Activated CD4-positive, alpha-beta T cell treated with anti-CD3 and anti-CD28 coated beads, Interleukin-2, amount 10 ng/mL, durations not matched to agents 7 days and 5 days (primary cell): ENCODE measurements around the gene PHYHIPL. TPM values are rescaled to one million over a fixed set of nuclear protein-coding genes. Genes with fewer than 3 reads are reported as not detected.

ENCODE experiments used
- CTCF ChIA-PET: fragments of 350-600 bp; sonication (Branson Sonifier 250); formaldehyde crosslinking; loops from one replicate; lab custom pipeline; 2021; ENCODE audit warnings: antibody characterized with exemption; lab: Charles Lee
- POLR2A ChIA-PET: fragments of 350-600 bp; sonication (Branson Sonifier 250); formaldehyde crosslinking; loops from one replicate; lab custom pipeline; 2021; ENCODE audit warnings: antibody characterized with exemption; lab: Charles Lee
- DNase-seq: peaks from one replicate; pipeline ENCODE4 v3.0.0-alpha.2; 2020
- H3K27ac Mint-ChIP-seq: one replicate; pipeline ENCODE4 v1.8.0; 2021; ENCODE audit warnings: mild to moderate bottlenecking, moderate library complexity, mixed read lengths
- H3K27me3 Mint-ChIP-seq: one replicate; pipeline ENCODE4 v1.8.0; 2021; ENCODE audit warnings: mixed read lengths
- H3K36me3 Mint-ChIP-seq: one replicate; pipeline ENCODE4 v1.8.0; 2021; ENCODE audit warnings: low read depth, mixed read lengths
- H3K4me1 Mint-ChIP-seq: one replicate; pipeline ENCODE4 v1.8.0; 2021; ENCODE audit warnings: mixed read lengths
- H3K4me3 Mint-ChIP-seq: one replicate; pipeline ENCODE4 v1.8.0; 2021; ENCODE audit warnings: mild to moderate bottlenecking, moderate library complexity, mixed read lengths
- H3K9me3 Mint-ChIP-seq: one replicate; pipeline ENCODE4 v1.8.0; 2021; ENCODE audit warnings: mixed read lengths
- total RNA-seq, 2 experiments: library from RNA; stranded (reverse); gene quantifications; one replicate each; pipeline ENCODE4 v1.2.3, GENCODE V29; 2021

The PHYHIPL gene
- total RNA-seq, 2 experiments from 2014 or later = not detected

DNA sequence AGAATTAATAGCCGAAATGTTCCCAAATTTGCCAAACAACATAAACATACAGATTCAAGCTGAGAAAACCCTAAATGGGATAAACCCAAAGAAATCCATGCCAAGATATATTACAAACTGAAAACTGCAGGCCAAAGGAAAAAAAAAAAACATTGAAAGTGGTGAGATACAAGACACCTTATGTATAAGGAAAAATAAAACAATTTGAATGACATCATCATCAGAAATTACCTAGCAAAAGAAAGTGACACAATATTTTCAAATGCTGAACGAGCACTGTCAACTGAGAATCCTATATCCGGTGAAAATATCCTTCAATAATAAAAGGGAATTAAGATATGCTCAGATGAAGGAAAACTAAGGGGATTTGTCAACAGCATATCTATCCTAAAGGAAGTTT lies 66.5 kb downstream of the PHYHIPL start:
- DNase-seq = no peak
- no peaks in the 10 kb centered on the region for H3K9me3 Mint-ChIP-seq
- no peaks in the 10 kb centered on the region for H3K27me3 Mint-ChIP-seq
- POLR2A ChIA-PET = no interaction called here
- H3K27ac Mint-ChIP-seq = no peak overlapping the region
- no peak overlapping the region for H3K4me3 Mint-ChIP-seq
- H3K36me3 Mint-ChIP-seq = no peaks in the 10 kb centered on the region
- CTCF ChIA-PET = interaction anchor here (0.6 kb wide), 1 partner anchor 1662 kb away, joined by 5 read pairs; no protein-coding TSS in a partner anchor
- H3K4me1 Mint-ChIP-seq = no peaks in the 10 kb centered on the region

DNA sequence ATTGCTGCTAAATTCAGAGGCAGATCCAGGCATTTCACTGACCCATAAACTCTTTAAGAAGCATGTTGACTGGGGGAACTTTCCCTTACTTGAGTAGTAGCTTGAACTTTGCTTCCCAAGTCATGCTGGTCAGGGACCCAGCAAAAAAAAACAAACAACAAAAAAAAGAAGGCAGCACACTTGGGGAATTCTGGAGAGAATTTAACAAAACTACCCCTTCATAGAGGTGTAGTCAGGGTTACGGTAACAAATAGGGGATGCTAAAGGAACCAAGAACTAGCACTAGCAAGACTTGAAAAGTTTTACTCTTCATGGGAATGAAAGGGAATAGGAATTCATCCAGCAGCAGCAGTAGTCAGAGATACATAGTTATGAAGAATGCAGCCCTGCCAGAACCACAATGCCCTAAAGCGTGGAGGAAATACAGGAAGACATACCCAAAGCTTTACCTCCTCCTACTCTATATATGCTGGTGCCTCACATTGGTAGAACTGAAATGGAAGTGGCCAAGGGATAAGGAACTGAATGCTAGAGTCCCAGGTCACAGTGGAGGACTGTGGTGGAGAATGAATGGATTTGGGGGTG lies 67.3 kb downstream of the PHYHIPL start:
- ChIA-PET POLR2A (no interaction called here), CTCF (interaction anchor here (0.6 kb wide), 1 partner anchor 1661 kb away, joined by 5 read pairs; no protein-coding TSS in a partner anchor)
- no peaks in the 10 kb centered on the region for H3K9me3 Mint-ChIP-seq
- no peak overlapping the region for H3K4me3 Mint-ChIP-seq
- no peaks in the 10 kb centered on the region for H3K36me3 Mint-ChIP-seq
- H3K27me3 Mint-ChIP-seq = no peaks in the 10 kb centered on the region
- no peak overlapping the region for H3K27ac Mint-ChIP-seq
- H3K4me1 Mint-ChIP-seq = no peaks in the 10 kb centered on the region
- DNase-seq = no peak

DNA sequence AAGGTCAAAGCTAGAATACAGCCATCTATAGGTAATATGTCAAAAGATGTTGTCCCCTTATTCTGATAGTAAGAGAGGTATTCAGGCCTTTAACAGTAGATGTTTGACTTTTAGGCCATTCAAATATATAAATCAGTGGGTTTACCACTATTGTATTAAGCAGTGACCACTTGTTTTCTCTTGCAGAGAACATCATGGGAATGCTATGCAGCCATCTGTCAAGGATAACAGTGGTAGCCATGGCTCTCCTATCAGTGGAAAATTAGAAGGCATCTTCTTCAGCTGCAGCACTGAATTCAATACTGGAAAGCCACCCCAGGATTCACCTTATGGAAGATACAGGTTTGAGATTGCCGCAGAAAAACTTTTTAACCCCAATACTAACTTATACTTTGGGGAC lies 68.4 kb downstream of the PHYHIPL start:
- H3K27ac Mint-ChIP-seq = no peak overlapping the region
- ChIA-PET POLR2A (no interaction called here), CTCF (no interaction called here)
- no peaks in the 10 kb centered on the region for H3K36me3 Mint-ChIP-seq
- H3K9me3 Mint-ChIP-seq = no peaks in the 10 kb centered on the region
- no peaks in the 10 kb centered on the region for H3K4me1 Mint-ChIP-seq
- H3K4me3 Mint-ChIP-seq = no peak overlapping the region
- H3K27me3 Mint-ChIP-seq = no peaks in the 10 kb centered on the region
- no peak for DNase-seq

DNA sequence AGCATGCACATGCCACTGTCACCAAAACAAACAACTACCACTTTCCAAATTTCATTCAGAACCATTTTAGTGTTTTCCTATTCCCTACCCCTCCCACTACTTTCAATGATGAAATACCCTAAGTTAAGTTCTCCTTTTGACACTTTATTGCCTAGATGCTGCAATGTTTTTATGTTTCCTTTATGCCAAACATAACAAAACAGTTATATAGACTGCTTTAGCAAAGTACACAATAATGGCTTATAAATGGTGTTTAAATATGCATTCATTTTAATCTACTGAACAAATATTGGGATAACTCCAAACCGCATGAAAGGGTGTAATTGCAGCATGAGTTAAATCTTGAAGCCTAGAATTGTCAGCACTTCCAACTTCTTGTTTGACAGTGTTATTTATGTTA lies 69.2 kb downstream of the PHYHIPL start:
- DNase-seq = no peak
- H3K4me1 Mint-ChIP-seq = no peaks in the 10 kb centered on the region
- no peak overlapping the region for H3K27ac Mint-ChIP-seq

DNA sequence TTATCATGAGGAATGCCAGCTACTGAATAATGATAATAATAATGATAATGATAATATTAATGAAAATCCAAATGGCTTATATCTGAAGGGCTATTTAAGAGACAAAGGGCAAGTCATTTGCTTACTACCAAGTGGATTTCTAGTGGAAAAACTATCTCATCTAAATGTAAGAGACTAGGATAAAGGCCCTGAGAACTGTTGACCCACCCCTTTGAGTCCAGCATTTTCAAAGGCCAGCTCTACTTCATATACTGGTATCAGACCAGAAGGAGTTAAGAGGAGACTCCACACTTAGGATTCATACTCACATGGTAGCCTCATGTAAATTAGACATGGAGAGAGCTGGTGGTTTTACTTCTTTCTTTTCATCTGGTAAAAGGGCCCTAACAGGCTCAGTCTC lies 76.0 kb downstream of the PHYHIPL start:
- Mint-ChIP-seq H3K9me3 (no peaks in the 10 kb centered on the region), H3K36me3 (no peaks in the 10 kb centered on the region), H3K27ac (no peak overlapping the region), H3K27me3 (no peaks in the 10 kb centered on the region), H3K4me1 (no peaks in the 10 kb centered on the region), H3K4me3 (no peak overlapping the region)
- no peak for DNase-seq
- CTCF ChIA-PET = no interaction called here
- POLR2A ChIA-PET = no interaction called here

More for the DNA sequence above, 69.2 kb downstream of the PHYHIPL start:
- Mint-ChIP-seq H3K27me3 (no peaks in the 10 kb centered on the region), H3K36me3 (no peaks in the 10 kb centered on the region), H3K4me3 (no peak overlapping the region), H3K9me3 (no peaks in the 10 kb centered on the region)
- CTCF ChIA-PET = no interaction called here
- POLR2A ChIA-PET = no interaction called here

DNA sequence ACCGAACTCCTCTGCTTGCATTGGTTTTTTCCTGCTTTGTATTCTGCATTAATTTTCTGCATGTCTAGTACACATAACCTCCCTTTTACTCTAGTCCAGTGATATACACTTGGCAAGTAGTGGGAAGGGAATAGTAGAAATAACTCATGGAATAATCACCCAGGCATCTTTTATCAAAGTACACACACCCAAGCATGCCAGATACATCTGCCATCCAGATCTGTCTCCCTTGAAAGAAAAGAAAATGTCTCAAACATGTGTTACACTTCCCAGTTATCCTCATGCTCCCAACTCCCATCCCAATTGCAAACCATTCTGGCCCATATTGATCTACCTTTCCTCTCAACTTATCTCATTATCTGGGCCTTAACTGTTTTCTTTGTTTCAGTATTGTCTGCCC lies 79.0 kb downstream of the PHYHIPL start:
- H3K36me3 Mint-ChIP-seq = no peaks in the 10 kb centered on the region
- POLR2A ChIA-PET = no interaction called here
- H3K27ac Mint-ChIP-seq = no peak overlapping the region
- H3K4me1 Mint-ChIP-seq = no peaks in the 10 kb centered on the region
- no peaks in the 10 kb centered on the region for H3K9me3 Mint-ChIP-seq
- no peak for DNase-seq
- H3K4me3 Mint-ChIP-seq = no peak overlapping the region
- CTCF ChIA-PET = no interaction called here
- H3K27me3 Mint-ChIP-seq = no peaks in the 10 kb centered on the region

DNA sequence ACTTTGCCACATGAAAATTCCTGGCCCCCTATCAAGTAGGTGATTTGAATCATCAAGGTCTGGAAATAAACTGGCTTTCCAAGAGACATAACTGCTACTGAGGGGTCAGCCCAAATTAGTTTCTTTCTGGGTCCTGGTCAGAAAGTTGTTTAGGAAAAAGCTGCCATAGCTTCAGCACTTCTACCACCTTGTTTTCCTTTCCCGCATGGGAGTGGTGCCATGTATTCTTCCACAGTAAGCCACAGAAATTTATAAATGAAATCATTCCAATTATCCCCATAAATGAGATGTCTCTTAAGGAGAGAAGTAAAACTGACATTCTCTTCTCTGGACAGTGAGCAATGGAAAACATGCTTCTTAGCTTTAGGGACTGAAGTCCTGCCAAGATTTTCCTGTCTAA lies 80.8 kb downstream of the PHYHIPL start:
- H3K27ac Mint-ChIP-seq = no peak overlapping the region
- no peaks in the 10 kb centered on the region for H3K27me3 Mint-ChIP-seq
- CTCF ChIA-PET = interaction anchor here (1.0 kb wide), 1 partner anchor 38 kb away, joined by 3 read pairs; no protein-coding TSS in a partner anchor
- DNase-seq = no peak
- H3K4me1 Mint-ChIP-seq = no peaks in the 10 kb centered on the region
- H3K9me3 Mint-ChIP-seq = no peaks in the 10 kb centered on the region
- no peak overlapping the region for H3K4me3 Mint-ChIP-seq
- POLR2A ChIA-PET = no interaction called here
- no peaks in the 10 kb centered on the region for H3K36me3 Mint-ChIP-seq

DNA sequence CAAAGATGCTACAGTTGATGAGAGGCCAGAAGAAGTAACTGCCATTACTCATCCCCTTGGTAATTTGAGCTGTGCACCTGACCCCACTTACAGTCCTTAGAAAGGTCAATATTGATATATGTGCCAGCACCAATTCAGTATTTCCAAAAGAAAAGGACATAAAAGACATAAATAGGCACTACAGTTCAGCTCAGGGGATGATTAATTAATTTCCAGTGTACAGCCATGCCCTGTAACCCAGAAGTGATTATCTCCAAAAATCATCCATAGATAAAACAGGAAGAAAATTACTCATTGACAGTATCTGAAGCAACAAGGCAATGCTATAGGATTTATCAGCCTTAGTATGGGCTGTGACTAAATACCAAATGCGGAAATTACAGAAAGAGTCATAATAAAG lies 82.4 kb downstream of the PHYHIPL start:
- Mint-ChIP-seq H3K27me3 (no peaks in the 10 kb centered on the region), H3K36me3 (no peaks in the 10 kb centered on the region), H3K9me3 (no peaks in the 10 kb centered on the region), H3K4me1 (no peaks in the 10 kb centered on the region), H3K4me3 (no peak overlapping the region), H3K27ac (no peak overlapping the region)
- ChIA-PET CTCF (no interaction called here), POLR2A (no interaction called here)
- DNase-seq = no peak

DNA sequence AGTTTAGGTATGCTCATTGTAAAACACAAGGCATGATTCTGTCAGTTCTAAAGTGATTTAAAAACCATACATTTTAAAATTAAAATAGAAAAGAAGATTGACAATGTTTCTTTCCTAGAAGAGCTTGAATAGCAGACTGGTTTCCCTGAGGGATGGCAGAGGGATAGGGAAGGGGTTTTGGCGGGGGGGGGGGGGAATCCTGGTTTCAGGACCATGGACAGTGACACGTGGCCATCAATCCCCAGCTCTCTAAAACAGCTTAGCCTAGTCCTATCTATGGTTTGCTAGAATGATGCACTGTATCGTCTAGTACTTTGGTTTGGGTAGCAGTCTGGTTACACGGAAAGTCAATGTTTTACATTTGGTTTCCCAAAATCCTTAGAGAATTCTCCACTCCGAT lies 88.7 kb downstream of the PHYHIPL start:
- Mint-ChIP-seq H3K9me3 (no peaks in the 10 kb centered on the region), H3K27ac (no peak overlapping the region), H3K4me3 (no peak overlapping the region), H3K36me3 (no peaks in the 10 kb centered on the region), H3K4me1 (no peaks in the 10 kb centered on the region), H3K27me3 (no peaks in the 10 kb centered on the region)
- CTCF ChIA-PET = no interaction called here
- no peak for DNase-seq
- POLR2A ChIA-PET = no interaction called here

DNA sequence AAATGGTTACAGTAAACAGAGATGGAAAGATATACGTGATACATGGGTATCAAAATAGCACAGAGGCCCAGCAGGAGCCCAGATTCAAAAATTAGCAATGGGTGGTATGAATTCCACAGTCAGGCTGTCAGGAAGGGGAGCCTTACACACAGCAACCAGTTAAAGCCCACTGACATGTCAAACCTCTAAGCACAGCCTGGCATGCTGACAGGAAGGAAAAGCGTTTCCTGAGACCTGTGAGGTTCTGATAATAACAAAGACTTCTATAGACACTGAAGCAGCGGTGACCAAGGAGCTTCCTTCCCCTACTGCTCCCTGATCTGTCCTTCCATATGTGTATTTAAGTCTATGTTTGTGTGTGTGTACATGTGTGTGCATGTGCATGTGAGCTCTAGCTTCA lies 89.9 kb downstream of the PHYHIPL start:
- Mint-ChIP-seq H3K27ac (no peak overlapping the region), H3K27me3 (no peaks in the 10 kb centered on the region), H3K36me3 (no peaks in the 10 kb centered on the region), H3K4me1 (no peaks in the 10 kb centered on the region), H3K4me3 (no peak overlapping the region), H3K9me3 (no peaks in the 10 kb centered on the region)
- no peak for DNase-seq
- ChIA-PET CTCF (no interaction called here), POLR2A (no interaction called here)

DNA sequence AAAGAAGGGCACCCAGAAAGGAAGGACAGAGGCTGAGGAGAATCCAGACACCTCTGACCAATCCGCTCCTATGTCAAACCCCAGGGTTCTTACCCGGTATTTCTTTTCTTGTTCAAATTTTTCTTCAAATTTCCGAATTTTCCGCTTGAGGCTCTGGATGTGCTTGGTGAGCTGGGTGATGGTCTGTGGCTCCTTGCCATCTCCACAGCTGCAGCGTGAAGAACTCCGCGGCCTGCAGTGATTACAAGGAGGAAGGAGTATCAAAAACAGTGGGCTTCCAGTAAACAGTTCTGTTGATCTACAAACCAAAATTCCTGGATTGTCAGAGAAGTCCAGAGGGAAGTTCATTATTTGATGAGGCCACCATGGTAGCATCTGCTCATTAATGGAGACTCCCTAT lies 92.0 kb downstream of the PHYHIPL start:
- POLR2A ChIA-PET = no interaction called here
- H3K4me3 Mint-ChIP-seq = no peak overlapping the region
- H3K4me1 Mint-ChIP-seq = no peaks in the 10 kb centered on the region
- H3K36me3 Mint-ChIP-seq = no peaks in the 10 kb centered on the region
- no peak overlapping the region for H3K27ac Mint-ChIP-seq
- H3K9me3 Mint-ChIP-seq = no peaks in the 10 kb centered on the region
- no peaks in the 10 kb centered on the region for H3K27me3 Mint-ChIP-seq
- DNase-seq = no peak
- CTCF ChIA-PET = no interaction called here

DNA sequence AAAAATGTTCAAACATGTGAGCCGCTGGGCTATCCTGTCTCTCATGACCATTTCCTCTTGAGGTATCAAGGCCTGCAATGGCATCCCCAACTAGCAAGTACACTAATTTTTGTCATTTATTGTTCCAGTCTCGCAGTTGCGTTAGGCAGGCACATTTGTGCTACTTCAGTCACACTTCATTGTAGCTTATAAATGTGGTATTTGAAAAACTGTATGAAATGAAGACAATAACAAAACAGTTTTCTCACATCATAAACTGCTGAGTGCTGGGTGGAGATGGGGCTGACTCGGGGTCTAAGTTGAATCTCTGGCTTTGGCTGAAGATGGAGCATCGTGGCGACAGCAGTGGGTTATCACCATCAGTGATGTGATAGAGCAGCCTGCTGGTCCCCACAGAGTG lies 93.2 kb downstream of the PHYHIPL start:
- H3K9me3 Mint-ChIP-seq = no peaks in the 10 kb centered on the region
- no peak overlapping the region for H3K27ac Mint-ChIP-seq
- no peaks in the 10 kb centered on the region for H3K36me3 Mint-ChIP-seq
- POLR2A ChIA-PET = no interaction called here
- CTCF ChIA-PET = no interaction called here
- DNase-seq = no peak
- H3K4me1 Mint-ChIP-seq = no peaks in the 10 kb centered on the region
- H3K27me3 Mint-ChIP-seq = no peaks in the 10 kb centered on the region
- no peak overlapping the region for H3K4me3 Mint-ChIP-seq

DNA sequence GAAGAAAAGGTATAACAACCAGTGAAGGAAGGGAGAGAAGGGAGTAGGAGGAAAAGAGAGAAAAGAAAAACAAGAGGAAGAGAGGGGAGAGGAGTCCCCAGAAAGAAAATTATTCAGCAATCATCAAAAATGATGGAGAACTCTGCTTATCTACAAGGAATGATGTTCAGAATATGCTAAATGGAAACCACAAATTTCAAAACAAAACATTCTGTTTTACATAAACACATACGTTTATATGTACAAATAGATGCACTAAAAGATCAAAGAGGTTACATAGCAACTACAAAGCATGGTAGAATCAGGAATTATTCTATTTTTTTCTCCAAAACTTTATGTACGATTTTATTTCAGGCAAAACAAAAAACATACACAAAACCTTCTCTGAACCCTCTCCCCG lies 94.0 kb downstream of the PHYHIPL start:
- Mint-ChIP-seq H3K4me3 (no peak overlapping the region), H3K9me3 (no peaks in the 10 kb centered on the region), H3K27ac (no peak overlapping the region), H3K27me3 (no peaks in the 10 kb centered on the region), H3K4me1 (no peaks in the 10 kb centered on the region), H3K36me3 (no peaks in the 10 kb centered on the region)
- DNase-seq = no peak
- POLR2A ChIA-PET = no interaction called here
- CTCF ChIA-PET = no interaction called here

DNA sequence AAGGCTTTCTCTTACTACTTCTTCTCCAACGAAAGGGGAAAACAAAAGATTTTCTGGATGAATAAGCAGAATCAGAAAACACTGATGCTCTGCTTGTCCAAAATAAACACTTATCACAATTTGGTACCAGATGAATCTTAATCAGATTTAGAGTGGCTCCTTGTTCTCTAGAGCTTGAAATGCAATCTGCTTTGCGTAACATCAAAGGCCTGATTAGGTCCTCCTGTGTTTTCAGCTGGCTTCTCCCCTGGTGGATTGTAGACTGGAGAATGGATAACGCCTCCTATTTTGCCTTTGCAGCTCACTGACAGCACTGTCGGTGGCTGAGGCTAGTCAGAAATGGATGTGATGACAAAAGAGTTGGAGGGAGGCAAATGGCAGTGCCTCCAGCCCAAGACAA lies 94.7 kb downstream of the PHYHIPL start:
- ChIA-PET POLR2A (no interaction called here), CTCF (no interaction called here)
- Mint-ChIP-seq H3K4me3 (no peak overlapping the region), H3K9me3 (no peaks in the 10 kb centered on the region), H3K4me1 (no peaks in the 10 kb centered on the region), H3K27ac (no peak overlapping the region), H3K27me3 (no peaks in the 10 kb centered on the region), H3K36me3 (no peaks in the 10 kb centered on the region)
- DNase-seq = no peak
